Measurements from ENCODE around the gene SMIM29.

SMIM29 gene

GRCh38 chr6:34239500-34239825 is 9.3 kb downstream of the SMIM29 start:
- Mint-ChIP-seq H3K27me3 (no peaks in the 10 kb centered on the region), H3K4me1 (ENCODE audit: low read depth) (peaks cover 67% of the 10 kb centered on the region), H3K9me3 (no peaks in the 10 kb centered on the region), H3K36me3 (ENCODE audit: low read depth) (peaks cover 65% of the 10 kb centered on the region), H3K4me3 (peak overlapping the region; percentile 94), H3K27ac (peak overlapping the region; percentile 96)
- no peak for DNase-seq

GRCh38 chr6:34238585-34239499 is 10.0 kb downstream of the SMIM29 start:
- H3K4me1 Mint-ChIP-seq (ENCODE audit: low read depth): peaks cover 67% of the 10 kb centered on the region
- H3K27me3 Mint-ChIP-seq: no peaks in the 10 kb centered on the region
- peak overlapping the region; percentile 96 for H3K27ac Mint-ChIP-seq
- no peaks in the 10 kb centered on the region for H3K9me3 Mint-ChIP-seq
- H3K4me3 Mint-ChIP-seq: peak overlapping the region; percentile 94
- peaks cover 59% of the 10 kb centered on the region for H3K36me3 Mint-ChIP-seq (ENCODE audit: low read depth)
- peak; percentile 46 for DNase-seq

GRCh38 chr6:34237722-34238584 is 10.9 kb downstream of the SMIM29 start:
- peak; percentile 88 for DNase-seq
- peaks cover 59% of the 10 kb centered on the region for H3K4me1 Mint-ChIP-seq (ENCODE audit: low read depth)
- H3K36me3 Mint-ChIP-seq (ENCODE audit: low read depth): peaks cover 50% of the 10 kb centered on the region
- no peaks in the 10 kb centered on the region for H3K9me3 Mint-ChIP-seq
- peak overlapping the region; percentile 94 for H3K4me3 Mint-ChIP-seq
- H3K27ac Mint-ChIP-seq: peak overlapping the region; percentile 96
- H3K27me3 Mint-ChIP-seq: no peaks in the 10 kb centered on the region

- H3K4me3 Mint-ChIP-seq: peak overlapping the region; percentile 94
- no peaks in the 10 kb centered on the region for H3K9me3 Mint-ChIP-seq
- peaks cover 52% of the 10 kb centered on the region for H3K4me1 Mint-ChIP-seq (ENCODE audit: low read depth)
- H3K36me3 Mint-ChIP-seq (ENCODE audit: low read depth): peaks cover 44% of the 10 kb centered on the region
- no peaks in the 10 kb centered on the region for H3K27me3 Mint-ChIP-seq
- no peak overlapping the region for H3K27ac Mint-ChIP-seq
- DNase-seq: peak; percentile 65
These were observed 11.5 kb downstream of the SMIM29 start for GRCh38 chr6:34237316-34237721.

GRCh38 chr6:34236443-34237315 is 12.1 kb downstream of the SMIM29 start, which contains the start of gene HMGA1:
Gene HMGA1 (plus strand): TSS chr6:34236873. CDS start chr6:34240781, 3,908 bp downstream.
- H3K4me1 Mint-ChIP-seq (ENCODE audit: low read depth): peaks cover 46% of the 10 kb centered on the region
- no peaks in the 10 kb centered on the region for H3K9me3 Mint-ChIP-seq
- peak within 1 kb of the TSS; percentile 94 for H3K4me3 Mint-ChIP-seq
- H3K27ac Mint-ChIP-seq: peak within 1 kb of the TSS; percentile 96
- H3K36me3 Mint-ChIP-seq (ENCODE audit: low read depth): peaks cover 37% of the 10 kb centered on the region
- DNase-seq: peak; percentile 93
- H3K27me3 Mint-ChIP-seq: no peaks in the 10 kb centered on the region

- peak overlapping the region; percentile 96 for H3K27ac Mint-ChIP-seq
- peaks cover 31% of the 10 kb centered on the region for H3K36me3 Mint-ChIP-seq (ENCODE audit: low read depth)
- DNase-seq: no peak
- no peaks in the 10 kb centered on the region for H3K27me3 Mint-ChIP-seq
- H3K4me1 Mint-ChIP-seq (ENCODE audit: low read depth): peaks cover 40% of the 10 kb centered on the region
- H3K9me3 Mint-ChIP-seq: no peaks in the 10 kb centered on the region
- H3K4me3 Mint-ChIP-seq: peak overlapping the region; percentile 84
These were observed 12.7 kb downstream of the SMIM29 start for GRCh38 chr6:34236131-34236442.

- peaks cover 34% of the 10 kb centered on the region for H3K4me1 Mint-ChIP-seq (ENCODE audit: low read depth)
These were observed 13.3 kb downstream of the SMIM29 start for GRCh38 chr6:34235307-34236130.

GRCh38 chr6:34234667-34235306 is 14.0 kb downstream of the SMIM29 start:
- H3K27me3 Mint-ChIP-seq: no peaks in the 10 kb centered on the region
- H3K4me3 Mint-ChIP-seq: no peak overlapping the region
- peaks cover 31% of the 10 kb centered on the region for H3K4me1 Mint-ChIP-seq (ENCODE audit: low read depth)
- H3K27ac Mint-ChIP-seq: peak overlapping the region; percentile 35
- DNase-seq: no peak
- no peaks in the 10 kb centered on the region for H3K9me3 Mint-ChIP-seq
- peaks cover 18% of the 10 kb centered on the region for H3K36me3 Mint-ChIP-seq (ENCODE audit: low read depth)

More at GRCh38 chr6:34235307-34236130, 13.3 kb downstream of the SMIM29 start:
- Mint-ChIP-seq H3K27ac (peak overlapping the region; percentile 96), H3K9me3 (no peaks in the 10 kb centered on the region), H3K27me3 (no peaks in the 10 kb centered on the region), H3K36me3 (ENCODE audit: low read depth) (peaks cover 26% of the 10 kb centered on the region), H3K4me3 (peak overlapping the region; percentile 84)
- peak; percentile 82 for DNase-seq

GRCh38 chr6:34233867-34234266 is 14.9 kb downstream of the SMIM29 start:
- Mint-ChIP-seq H3K4me1 (ENCODE audit: low read depth) (peaks cover 30% of the 10 kb centered on the region), H3K9me3 (no peaks in the 10 kb centered on the region), H3K27ac (peak overlapping the region; percentile 45), H3K36me3 (ENCODE audit: low read depth) (peaks cover 9% of the 10 kb centered on the region), H3K4me3 (no peak overlapping the region), H3K27me3 (no peaks in the 10 kb centered on the region)
- no peak for DNase-seq

GRCh38 chr6:34232901-34233300 is 15.9 kb downstream of the SMIM29 start:
- no peaks in the 10 kb centered on the region for H3K9me3 Mint-ChIP-seq
- H3K4me3 Mint-ChIP-seq: no peak overlapping the region
- H3K27me3 Mint-ChIP-seq: no peaks in the 10 kb centered on the region
- H3K4me1 Mint-ChIP-seq (ENCODE audit: low read depth): peaks cover 25% of the 10 kb centered on the region
- DNase-seq: no peak
- no peak overlapping the region for H3K27ac Mint-ChIP-seq
- H3K36me3 Mint-ChIP-seq (ENCODE audit: low read depth): peaks cover 1% of the 10 kb centered on the region

- DNase-seq: no peak
These were observed 17.1 kb downstream of the SMIM29 start for GRCh38 chr6:34231566-34232336.

GRCh38 chr6:34230653-34231371 is 18.0 kb downstream of the SMIM29 start:
- no peak overlapping the region for H3K4me3 Mint-ChIP-seq
- no peaks in the 10 kb centered on the region for H3K9me3 Mint-ChIP-seq
- no peak overlapping the region for H3K27ac Mint-ChIP-seq

More at GRCh38 chr6:34231566-34232336, 17.1 kb downstream of the SMIM29 start:
- H3K27me3 Mint-ChIP-seq: no peaks in the 10 kb centered on the region
- no peaks in the 10 kb centered on the region for H3K36me3 Mint-ChIP-seq (ENCODE audit: low read depth)
- H3K4me1 Mint-ChIP-seq (ENCODE audit: low read depth): peaks cover 36% of the 10 kb centered on the region
- H3K4me3 Mint-ChIP-seq: no peak overlapping the region
- H3K27ac Mint-ChIP-seq: no peak overlapping the region
- H3K9me3 Mint-ChIP-seq: no peaks in the 10 kb centered on the region

More at GRCh38 chr6:34230653-34231371, 18.0 kb downstream of the SMIM29 start:
- Mint-ChIP-seq H3K4me1 (ENCODE audit: low read depth) (peaks cover 33% of the 10 kb centered on the region), H3K27me3 (no peaks in the 10 kb centered on the region), H3K36me3 (ENCODE audit: low read depth) (no peaks in the 10 kb centered on the region)
- no peak for DNase-seq
